GM21390 (cell line): ENCODE measurements around the gene ASCC1.

Experiments used
- ATAC-seq: cut with Tn5 transposase; IDR thresholded peaks from one replicate; pipeline ENCODE4 v1.9.1; 2021; ENCODE audit not compliant: unreplicated experiment

ASCC1 gene

DNA sequence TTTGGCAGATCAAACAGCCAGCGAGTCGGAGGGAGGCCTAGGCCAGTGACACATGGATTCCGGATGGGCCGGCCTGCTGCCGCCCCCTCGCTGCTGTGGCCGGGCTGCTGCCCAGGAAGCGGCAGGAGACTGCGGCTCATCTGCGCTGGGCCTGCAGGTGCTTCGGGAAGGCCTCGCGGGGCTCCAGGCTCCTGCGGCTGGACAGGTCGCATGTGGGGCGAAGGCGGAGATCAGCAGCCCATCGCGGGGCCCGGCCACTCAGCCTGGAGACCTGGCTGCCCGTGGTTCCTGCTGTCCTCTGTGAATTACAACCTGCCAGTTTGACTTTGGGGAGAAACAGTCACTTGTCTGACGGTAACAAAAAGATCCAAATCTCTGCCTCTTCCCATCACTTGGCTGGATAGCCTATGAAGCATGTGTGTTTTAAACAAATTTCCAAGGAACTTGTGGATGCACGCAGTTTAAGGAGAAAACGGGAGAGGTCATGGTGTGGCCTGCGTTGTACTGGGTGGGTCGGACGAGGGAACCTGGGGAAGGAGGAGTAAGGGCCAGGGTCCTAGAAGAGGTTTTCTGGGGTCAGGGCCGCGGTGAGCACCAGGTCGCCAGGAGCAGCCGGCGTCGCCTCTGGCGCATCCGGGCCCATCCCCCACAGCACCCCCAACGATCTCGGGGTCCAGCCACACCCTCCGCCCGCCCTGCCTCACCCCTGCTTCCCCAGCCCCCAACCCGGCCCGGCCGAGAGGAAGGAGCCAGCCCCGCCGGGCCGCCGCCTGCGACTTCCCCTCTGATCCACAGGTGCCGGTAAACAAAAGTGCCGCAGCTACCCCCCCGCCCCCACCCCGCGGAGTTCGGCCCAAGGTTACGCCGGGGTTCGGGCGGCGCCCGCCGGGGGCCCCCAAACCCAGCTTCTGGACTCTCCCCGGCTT lies 129.3 kb downstream of the ASCC1 start:
- no peak for ATAC-seq

DNA sequence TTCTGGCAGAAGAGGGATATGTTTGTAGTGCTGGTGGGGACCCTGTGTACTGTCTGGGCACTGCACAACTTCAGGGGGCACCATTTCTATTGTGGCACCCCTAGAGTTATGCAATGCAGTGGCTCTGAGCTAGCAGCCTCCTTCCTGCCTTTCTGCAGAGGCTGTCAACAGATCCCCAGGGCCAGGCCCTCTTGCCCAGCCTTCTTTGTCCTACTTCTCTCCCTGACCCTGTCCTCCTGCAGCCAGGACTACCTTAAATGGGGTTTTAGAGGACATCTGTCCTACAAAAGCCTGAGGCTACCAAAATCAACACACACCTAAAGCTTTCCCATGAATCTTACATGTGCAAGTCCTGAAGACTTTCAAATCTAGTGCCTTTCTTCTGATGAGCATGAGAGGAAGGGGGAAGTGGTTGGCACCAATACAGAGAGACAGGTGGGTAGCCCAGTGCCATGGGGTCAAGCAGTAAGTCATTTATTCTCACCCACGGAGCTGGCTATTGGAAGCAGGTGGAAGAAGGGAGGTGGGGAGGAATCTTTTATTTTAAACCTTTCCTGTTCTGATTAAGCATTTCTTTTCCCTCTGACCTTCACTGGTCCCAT lies 130.1 kb downstream of the ASCC1 start:
- no peak for ATAC-seq

DNA sequence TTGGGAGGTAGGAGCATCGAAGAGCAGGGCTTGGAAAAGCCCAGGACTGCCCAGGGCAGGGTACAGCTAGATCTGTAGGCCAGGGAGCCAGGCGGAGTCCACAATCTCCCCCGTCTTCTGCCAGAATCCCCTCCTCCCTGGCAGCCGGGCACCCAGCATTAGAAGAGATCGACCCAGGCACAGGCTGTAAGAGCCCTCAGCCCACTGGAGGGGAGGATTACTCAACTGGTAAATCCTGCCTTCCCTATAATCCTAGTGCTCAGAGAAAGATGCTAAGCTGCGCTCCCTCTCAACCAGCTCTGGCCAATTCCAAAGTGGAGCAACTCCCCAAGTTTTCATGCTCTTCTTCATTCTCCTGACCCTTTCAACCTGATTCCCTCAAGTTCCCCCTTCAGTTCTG lies 130.9 kb downstream of the ASCC1 start:
- no peak for ATAC-seq

DNA sequence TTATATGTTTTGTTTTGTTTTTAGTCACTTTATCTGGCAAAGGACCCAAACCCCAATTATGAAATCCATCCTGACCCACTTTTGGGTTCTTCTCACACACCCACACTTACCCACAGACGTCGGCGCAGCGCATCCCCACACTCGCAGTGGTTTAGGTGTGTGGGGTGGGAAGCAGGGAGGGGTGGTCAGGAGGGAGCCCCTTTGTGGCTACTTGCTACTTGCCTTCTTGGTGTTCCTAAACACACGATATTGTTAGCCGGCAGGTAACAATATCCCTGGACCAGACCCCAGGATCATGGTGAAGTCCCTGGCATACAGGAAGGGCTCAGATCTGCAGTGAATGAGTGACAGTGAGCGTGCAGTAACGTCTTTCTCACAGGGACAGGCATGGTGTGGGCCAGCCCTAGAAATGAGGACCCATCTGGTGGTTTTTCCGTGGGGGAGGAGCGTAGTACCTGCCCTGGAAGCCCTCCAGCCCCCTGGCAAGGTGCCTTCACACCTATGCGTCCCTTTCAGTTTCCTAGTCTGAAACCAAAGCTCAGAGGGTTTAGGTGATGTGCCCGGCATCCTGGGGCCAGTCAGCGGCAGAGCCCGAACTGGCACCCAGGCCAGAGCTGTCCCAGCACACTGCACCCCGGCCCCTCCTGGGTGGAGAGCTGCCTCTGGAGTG lies 132.2 kb downstream of the ASCC1 start:
- no peak for ATAC-seq

DNA sequence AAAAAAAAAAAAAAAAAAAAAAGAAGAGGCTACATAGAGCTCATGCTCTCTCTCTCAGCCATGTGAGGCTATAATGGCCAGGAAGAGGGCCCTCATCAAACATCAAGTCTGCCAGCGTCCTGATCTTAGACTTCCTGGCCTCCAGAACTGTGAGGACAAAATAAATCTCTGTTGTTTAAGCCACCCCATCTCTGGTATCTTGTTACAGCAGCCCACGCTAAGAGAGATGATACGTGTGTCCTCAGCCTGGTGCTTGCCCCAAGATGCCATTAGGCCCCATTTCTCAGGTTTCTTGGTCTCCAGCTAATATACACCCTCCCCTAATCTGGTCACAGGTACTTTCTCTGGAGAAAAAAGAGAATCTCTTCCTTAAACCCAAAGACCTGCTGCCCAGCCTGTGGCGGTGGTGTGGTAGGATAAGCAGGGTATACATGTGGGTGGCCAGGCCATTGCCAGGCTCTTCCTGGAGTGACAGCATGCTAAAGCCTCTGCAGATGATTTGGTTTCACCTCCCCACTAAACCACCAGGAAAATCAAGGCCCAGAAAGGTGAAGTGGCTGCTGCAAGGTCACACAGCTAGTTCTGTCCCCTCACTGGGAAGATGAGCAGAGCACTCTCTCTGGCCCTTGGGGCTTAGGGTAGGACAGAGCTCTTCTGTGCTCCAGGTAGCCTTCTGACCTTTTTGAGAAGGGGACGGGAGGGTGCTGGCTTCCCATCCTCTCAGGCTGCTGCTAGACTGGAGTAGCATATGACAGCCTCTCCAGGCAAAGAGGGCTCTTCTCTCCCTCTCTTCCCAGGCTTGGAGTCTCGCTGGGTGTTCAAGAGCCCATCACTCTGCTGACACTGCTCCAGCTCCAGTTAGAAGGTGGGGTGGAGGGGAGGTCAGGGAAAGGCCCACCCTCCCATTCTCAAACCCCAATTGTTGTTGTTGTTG lies 133.0 kb downstream of the ASCC1 start:
- no peak for ATAC-seq

DNA sequence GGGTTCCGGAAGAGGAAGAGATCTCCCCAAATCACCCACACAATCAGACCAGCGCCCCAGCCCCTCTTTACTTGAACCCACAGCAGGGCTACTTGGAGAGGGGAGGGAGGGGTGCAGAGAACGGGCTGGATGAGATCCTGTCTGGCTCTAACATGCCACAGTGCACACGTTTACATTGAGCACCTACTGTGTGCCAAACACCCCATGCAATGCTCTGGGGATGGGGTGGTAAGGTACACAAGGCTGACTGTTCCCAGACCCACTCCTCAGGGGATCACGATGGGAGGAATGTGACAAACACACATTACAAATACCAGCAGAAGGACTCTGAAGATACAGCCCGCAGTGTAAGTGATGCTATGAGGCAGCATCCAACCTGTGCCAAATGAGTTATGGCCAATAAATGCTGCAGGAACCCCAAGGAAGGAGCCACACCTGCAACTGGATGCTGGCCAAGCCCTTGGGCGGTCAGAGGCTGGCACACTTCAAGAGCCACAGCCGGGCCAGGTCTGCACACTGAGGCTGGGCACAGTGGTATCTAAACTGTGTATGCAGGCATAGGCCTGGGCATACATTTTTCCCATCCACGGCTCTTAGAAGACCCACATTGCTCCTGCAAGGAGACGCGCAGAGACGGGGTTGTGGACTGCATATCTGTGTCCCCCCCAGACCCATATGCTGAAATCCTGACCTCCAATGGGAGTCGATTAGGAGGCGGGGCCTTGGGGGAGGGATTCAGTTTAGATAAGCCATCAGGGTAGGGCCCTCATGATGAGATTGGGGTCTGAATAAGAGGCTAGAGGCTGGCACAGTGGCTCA lies 134.1 kb downstream of the ASCC1 start:
- no peak for ATAC-seq

GRCh38 chr10:72081210-72081609 lies 134.9 kb downstream of the ASCC1 start:
- no peak for ATAC-seq

DNA sequence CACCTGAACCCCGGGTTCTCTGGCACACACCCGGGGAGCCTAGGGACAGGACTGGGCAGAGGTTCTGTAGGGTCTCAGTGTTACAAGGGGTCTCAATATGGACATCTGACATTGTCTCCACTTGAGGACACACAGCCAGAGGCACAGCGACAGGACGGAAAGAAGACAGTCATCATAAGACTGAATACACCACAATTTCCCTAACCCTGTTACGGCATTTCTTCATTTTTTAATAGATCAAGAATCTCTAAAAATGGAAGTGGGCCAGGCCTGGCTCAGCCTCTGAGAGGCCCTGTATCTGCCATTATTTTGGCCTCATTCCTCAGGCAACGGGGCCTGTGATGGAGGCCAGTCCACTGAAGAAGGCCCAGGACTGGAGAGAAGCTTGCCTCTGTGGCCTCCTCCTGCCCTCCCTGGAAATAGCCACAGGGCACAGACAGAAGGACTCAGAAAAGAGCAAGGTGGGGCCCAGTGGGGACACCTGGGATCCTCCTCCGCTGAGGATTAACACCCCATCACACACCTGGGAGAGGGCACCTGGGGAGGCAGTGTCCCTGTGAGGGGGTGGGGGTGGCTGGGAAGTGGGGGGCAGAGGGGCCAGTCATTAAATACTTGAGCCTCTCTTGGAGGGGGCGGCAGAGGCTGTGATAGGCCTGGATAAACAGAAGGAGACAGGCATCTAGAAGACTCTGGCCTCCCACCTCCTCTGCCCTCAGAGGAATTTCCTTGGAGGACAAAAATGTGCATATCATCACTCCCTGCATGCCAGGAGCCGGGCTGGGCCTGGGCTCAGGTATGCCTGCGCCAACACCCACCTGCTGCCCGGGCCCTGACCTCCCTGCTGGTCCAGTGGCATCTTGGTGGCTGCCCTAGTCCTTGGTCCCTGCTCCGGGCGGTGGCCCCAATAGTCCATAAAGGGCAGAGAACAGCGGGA lies 135.8 kb downstream of the ASCC1 start:
- no peak for ATAC-seq

- no peak for ATAC-seq
These were observed 136.7 kb downstream of the ASCC1 start for GRCh38 chr10:72079356-72079755.

DNA sequence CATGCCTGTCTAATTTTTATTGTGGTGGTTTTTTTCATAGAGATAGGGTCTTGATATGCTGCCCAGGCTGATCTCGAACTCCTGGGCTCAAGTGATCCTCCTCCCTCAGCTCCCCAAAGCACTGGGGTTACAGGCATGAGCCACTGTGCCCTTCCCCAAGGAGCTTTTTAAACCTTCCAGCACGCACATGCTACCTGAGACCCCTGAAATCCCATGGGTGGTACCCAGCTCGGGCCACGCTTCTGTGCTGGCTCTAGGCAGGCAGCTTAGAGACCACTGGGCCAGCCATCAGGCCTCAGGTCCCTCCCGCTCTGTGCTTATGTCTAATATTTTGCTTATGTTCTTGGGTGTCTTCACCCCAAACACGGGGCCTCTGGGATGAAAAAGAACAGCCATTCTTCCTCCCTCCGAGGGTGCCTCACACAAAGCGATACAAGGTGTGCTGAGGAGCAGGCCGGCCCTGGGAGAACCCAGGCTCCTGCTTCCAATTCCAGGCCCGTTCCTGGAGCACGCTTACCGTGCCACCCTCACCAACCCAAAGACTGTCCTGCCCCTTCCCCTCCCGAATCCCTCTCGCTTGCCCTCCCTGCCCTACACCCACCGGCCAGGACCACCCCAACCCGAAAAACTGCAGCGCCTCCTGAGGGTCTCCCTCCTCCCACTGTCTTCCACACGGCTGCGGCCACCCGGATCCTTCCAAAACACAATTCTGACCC lies 138.6 kb downstream of the ASCC1 start:
- no peak for ATAC-seq

- ATAC-seq, result no peak
These were observed 139.3 kb downstream of the ASCC1 start for GRCh38 chr10:72076756-72077155.

- ATAC-seq, result no peak
These were observed 140.5 kb downstream of the ASCC1 start for GRCh38 chr10:72075376-72076115.

DNA sequence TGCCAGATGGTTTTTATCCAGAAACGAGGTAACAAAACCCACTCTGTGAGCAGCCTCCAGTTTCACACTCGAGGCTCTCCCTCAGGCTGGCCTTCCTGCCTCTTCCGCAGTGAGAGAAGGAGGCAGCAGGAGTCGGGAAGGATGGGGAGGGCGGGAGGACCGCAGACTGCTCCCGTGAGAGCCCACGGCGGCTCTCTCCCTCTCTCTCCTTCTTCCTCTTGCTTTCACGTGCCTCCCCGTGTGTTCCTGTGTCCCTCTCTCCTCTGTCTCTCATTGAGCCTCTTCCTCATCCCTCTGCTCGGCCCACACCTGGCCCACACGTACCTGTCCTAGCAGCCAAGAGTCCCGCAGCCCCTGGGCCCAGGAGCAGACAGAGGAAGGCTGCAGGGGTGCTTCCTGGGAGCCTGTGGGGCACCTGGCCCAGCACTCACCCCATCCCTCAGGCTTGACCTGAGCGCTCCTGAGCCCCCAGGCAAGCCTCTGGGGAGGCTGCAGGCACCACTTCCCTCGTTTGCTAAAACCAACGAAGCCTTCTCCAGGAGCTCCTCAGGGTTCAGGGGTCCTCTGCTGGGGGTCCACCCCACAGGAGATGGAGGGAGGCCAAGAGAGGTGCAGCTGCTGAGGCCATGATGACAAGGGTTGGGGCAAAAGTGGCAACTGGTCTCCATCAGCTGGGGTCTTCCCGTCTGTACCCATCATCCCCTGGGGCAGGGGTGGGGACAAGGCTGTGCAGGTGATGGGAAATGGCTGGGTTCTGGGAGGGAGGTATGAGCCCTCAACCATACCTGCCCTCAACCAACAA lies 141.3 kb downstream of the ASCC1 start:
- no peak for ATAC-seq

GRCh38 chr10:72073708-72074573 lies 142.1 kb downstream of the ASCC1 start:
- no peak for ATAC-seq

DNA sequence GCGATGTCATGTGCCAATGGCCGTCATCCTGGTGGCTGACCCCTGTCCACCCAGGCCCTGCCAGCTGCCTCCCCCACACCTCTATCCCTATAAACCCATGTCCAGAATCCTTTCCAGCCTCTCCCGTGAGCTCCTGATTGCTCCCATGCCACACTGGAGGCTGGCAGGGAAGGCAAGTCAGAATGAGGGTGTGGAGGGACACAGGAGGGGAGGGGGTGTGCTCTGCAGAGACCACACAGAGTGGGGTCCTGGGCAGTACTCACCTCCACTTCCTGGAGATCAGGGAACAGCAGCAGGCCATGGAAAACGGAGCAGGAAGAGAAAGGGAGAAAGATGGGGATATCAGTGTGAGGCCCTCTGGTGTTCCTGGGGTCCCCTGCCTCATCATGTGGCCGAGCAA lies 143.4 kb downstream of the ASCC1 start:
- ATAC-seq, result no peak

- ATAC-seq, result no peak
These were observed 144.0 kb downstream of the ASCC1 start for GRCh38 chr10:72072046-72072445.
